K562 (cell line): ENCODE data around the gene KLHL18. TPM values are rescaled to one million over a fixed set of nuclear protein-coding genes. Genes with fewer than 3 reads are reported as not detected.

Experiments used
- ATAC-seq: fragments of 200-7000 bp; cut with Tn5 transposase; 3 replicates; pipeline ENCODE4 v1.9.1; 2020; ENCODE audit warnings: moderate library complexity
- BruUV-seq: library from RNA; stranded (reverse); fragments of 400-500 nt; replicated peaks from 2 replicates; lab custom pipeline; 2021; lab: Mats Ljungman, UMichigan
- CTCF ChIA-PET: fragments of 300-600 bp; formaldehyde crosslinking; extraction: SDS; loops from one replicate; lab custom pipeline; 2021; ENCODE audit warnings: low intra/inter-chr PET ratio; lab: Yijun Ruan, JAX
- POLR2A ChIA-PET: fragments of 300-600, 350-650 bp; sonication (Branson Sonifier 250); formaldehyde crosslinking; extraction: SDS; loops from one replicate; lab custom pipeline; 2021; ENCODE audit warnings: antibody characterized with exemption, inconsistent platforms; lab: Yijun Ruan, JAX
- DNase-seq, 4 experiments: peaks; one replicate each; pipeline versions ENCODE4 v3.0.0 to v3.0.0-alpha.2; 2011 to 2018; ENCODE audit warnings: low spot score in 3 of 4, mixed read lengths in 3 of 4; ENCODE audit errors: extremely low read depth in 1 of 4
- FAIRE-seq: peaks from 2 replicates; lab custom pipeline; 2011; peaks lifted over from hg19 to GRCh38; lab: Jason Lieb, UNC
- H2AFZ ChIP-seq: 2 replicates; pipeline ENCODE4 v1.6.0; 2011; ENCODE audit warnings: low read depth, low read length, control low read depth, inconsistent platforms
- H3K27ac ChIP-seq: fragments of 200-600 bp; 3 replicates; pipeline ENCODE4 v1.8.0; 2011; ENCODE audit warnings: low read depth, mild to moderate bottlenecking, control low read depth, inconsistent platforms, low read length, moderate library complexity, mixed read lengths; ENCODE audit errors: extremely low read depth
- H3K27me3 ChIP-seq, 2 experiments: fragments of 300-600 bp in 1 of 2; 2 replicates in 1 of 2; 3 replicates in 1 of 2; pipeline versions ENCODE4 v1.6.0 to v1.8.0; 2011; ENCODE audit warnings: inconsistent platforms in 2 of 2, low read length in 2 of 2, mild to moderate bottlenecking in 1 of 2, mixed read lengths in 1 of 2, moderate library complexity in 1 of 2; ENCODE audit not compliant: control insufficient read depth in 2 of 2, insufficient read depth in 2 of 2
- H3K36me3 ChIP-seq: fragments of 300-600 bp; 3 replicates; pipeline ENCODE4 v1.8.0; 2011; ENCODE audit warnings: mild to moderate bottlenecking, low read length, inconsistent platforms; ENCODE audit not compliant: control insufficient read depth, insufficient read depth
- H3K4me1 ChIP-seq, 2 experiments: fragments of 200-600 bp in 1 of 2; replicated peaks in 1 of 2; 2 replicates in 1 of 2; 3 replicates in 1 of 2; pipeline versions ENCODE4 v1.5.1 to v1.8.0; 2011; ENCODE audit warnings: inconsistent platforms in 2 of 2, low read length in 2 of 2, mild to moderate bottlenecking in 1 of 2, mixed read lengths in 1 of 2, moderate library complexity in 1 of 2; ENCODE audit not compliant: control insufficient read depth in 2 of 2, insufficient read depth in 2 of 2
- H3K4me2 ChIP-seq: 2 replicates; pipeline ENCODE4 v1.6.1; 2011; ENCODE audit warnings: low read length, control low read depth, inconsistent platforms, mixed read lengths; ENCODE audit not compliant: insufficient read depth
- H3K4me3 ChIP-seq: fragments of 200-600 bp; sonication (generic), shearing (Covaris generic); 2 replicates; pipeline ENCODE4 v1.5.1; 2016; ENCODE audit warnings: control low read depth, inconsistent platforms
- H3K79me2 ChIP-seq: fragments of 200-600 bp; 3 replicates; pipeline ENCODE4 v1.8.0; 2011; ENCODE audit warnings: low read length, inconsistent platforms; ENCODE audit not compliant: control insufficient read depth, insufficient read depth
- H3K9ac ChIP-seq, 2 experiments: 2 replicates each; pipeline versions ENCODE4 v1.6.0 to v1.6.1; 2011; ENCODE audit warnings: low read depth in 2 of 2, low read length in 2 of 2, control low read depth in 1 of 2, inconsistent platforms in 1 of 2, mild to moderate bottlenecking in 1 of 2, mixed read lengths in 1 of 2; ENCODE audit not compliant: insufficient read depth in 1 of 2
- H3K9me1 ChIP-seq: one replicate; pipeline ENCODE4 v1.6.0; 2011; ENCODE audit warnings: inconsistent platforms, mild to moderate bottlenecking, low read length, moderate library complexity; ENCODE audit not compliant: control insufficient read depth, insufficient read depth
- H3K9me3 ChIP-seq: replicated peaks from 2 replicates; pipeline ENCODE4 v1.5.1; 2011; ENCODE audit warnings: low read depth, low read length, inconsistent platforms; ENCODE audit not compliant: control insufficient read depth, insufficient read depth
- H4K20me1 ChIP-seq: replicated peaks from 2 replicates; pipeline ENCODE4 v1.6.1; 2011; ENCODE audit warnings: low read length, inconsistent platforms, mixed read lengths; ENCODE audit not compliant: control insufficient read depth, insufficient read depth
- SMAD3 ChIP-seq: fragments of 450-650 bp; formaldehyde crosslinking; conservative IDR thresholded peaks from 2 replicates; pipeline ENCODE4 v1.4.0; 2020; ENCODE audit warnings: mild to moderate bottlenecking
- SRSF7 ChIP-seq: fragments of 200-400 bp; formaldehyde crosslinking; optimal IDR thresholded peaks from 2 replicates; pipeline ENCODE3; 2017; ENCODE audit warnings: mild to moderate bottlenecking, low read depth, low read length
- ZSCAN29 ChIP-seq: fragments of 450-650 bp; IDR thresholded peaks from 2 replicates; pipeline ENCODE4 v1.6.1; 2017
- WGBS: fragments of 100-300 bp; shearing (Covaris generic); methylation state at CpG from one replicate; pipeline ENCODE4 v1.1.6; 2016; ENCODE audit warnings: low coverage, mixed read lengths; ENCODE audit not compliant: insufficient coverage; ENCODE audit errors: missing lambda C conversion rate; 5-methylcytosine and 5-hydroxymethylcytosine counted together
- in situ Hi-C: fragments of 300-500 bp; cut with MboI; formaldehyde crosslinking; loops from 4 replicates; pipeline ENCODE4 v1.15.0; 2018; ENCODE audit warnings: inconsistent platforms, mixed read lengths
- intact Hi-C: fragments of 100-400 bp; cut with micrococcal nuclease; formaldehyde crosslinking; loops from 2 replicates; pipeline ENCODE4 v1.14.2; 2022
- polyA plus RNA-seq, 8 experiments: library from polyadenylated mRNA; depleted of rRNA in 4 of 8; stranded (reverse) in 5 of 8; unstranded in 3 of 8; fragments of >200 nt; fragmentation: Nextera tagmentation in 2 of 8; fragmentation: Illumina TruSeq in 1 of 8; extraction: Ambion mirVana in 2 of 8; extraction: Trizol in 1 of 8; gene quantifications; 2 replicates each; pipeline versions ENCODE4 v1.2.1 to v1.2.3, GENCODE V29; 2011 to 2014; ENCODE audit warnings: inconsistent platforms in 1 of 8, missing spikeins in 1 of 8
- total RNA-seq, 7 experiments: library from RNA; depleted of rRNA in 6 of 7; stranded (reverse); fragments of >200 nt in 6 of 7; fragmentation: Illumina TruSeq in 2 of 7; extraction: Trizol in 2 of 7; gene quantifications; 2 replicates each; pipeline versions ENCODE4 v1.2.1 to v1.2.3, GENCODE V29; 2011 to 2021; ENCODE audit warnings: low replicate concordance in 1 of 7
- TF ChIP-seq, protein P1 (sequence below): fragments of 200-400 bp; formaldehyde crosslinking; IDR thresholded peaks from 2 replicates; pipeline ENCODE4 v1.6.1; 2017; ENCODE audit warnings: mild to moderate bottlenecking, low read depth, low read length, moderate library complexity

KLHL18 gene
- total and polyA plus RNA-seq, 9 of the 15 experiments (the other 6 are each of a cell fraction or from before 2014, with no cell fraction given): 26.7 to 97.5 (median 48.7) TPM

DNA sequence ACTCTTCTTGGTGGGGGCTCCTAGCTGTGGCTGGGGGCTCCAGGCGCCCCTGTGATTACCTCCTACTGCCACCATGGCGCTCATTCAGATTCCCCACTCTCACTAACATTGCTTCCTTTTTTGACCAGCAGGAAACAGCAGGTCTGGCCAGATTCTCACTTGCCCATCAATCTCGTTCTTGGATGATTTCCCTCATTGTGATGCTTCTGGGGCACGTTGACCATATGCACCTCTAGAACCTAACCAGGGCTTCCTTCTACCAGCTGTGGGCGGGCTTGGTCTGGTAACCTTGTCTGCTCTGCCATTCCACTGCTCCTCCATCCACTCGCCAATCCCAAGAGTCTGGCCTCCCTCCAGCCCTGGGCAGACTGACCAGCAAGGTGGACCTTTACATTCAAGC is 62.2 kb downstream of the KLHL18 start:
- WGBS: 91% methylated on average over 6 of the region's 6 CpGs
- H3K9ac ChIP-seq: no peak overlapping the region
- no peak for FAIRE-seq

More for the DNA sequence above, 62.2 kb downstream of the KLHL18 start:
- TF ChIP-seq, protein P1, sequence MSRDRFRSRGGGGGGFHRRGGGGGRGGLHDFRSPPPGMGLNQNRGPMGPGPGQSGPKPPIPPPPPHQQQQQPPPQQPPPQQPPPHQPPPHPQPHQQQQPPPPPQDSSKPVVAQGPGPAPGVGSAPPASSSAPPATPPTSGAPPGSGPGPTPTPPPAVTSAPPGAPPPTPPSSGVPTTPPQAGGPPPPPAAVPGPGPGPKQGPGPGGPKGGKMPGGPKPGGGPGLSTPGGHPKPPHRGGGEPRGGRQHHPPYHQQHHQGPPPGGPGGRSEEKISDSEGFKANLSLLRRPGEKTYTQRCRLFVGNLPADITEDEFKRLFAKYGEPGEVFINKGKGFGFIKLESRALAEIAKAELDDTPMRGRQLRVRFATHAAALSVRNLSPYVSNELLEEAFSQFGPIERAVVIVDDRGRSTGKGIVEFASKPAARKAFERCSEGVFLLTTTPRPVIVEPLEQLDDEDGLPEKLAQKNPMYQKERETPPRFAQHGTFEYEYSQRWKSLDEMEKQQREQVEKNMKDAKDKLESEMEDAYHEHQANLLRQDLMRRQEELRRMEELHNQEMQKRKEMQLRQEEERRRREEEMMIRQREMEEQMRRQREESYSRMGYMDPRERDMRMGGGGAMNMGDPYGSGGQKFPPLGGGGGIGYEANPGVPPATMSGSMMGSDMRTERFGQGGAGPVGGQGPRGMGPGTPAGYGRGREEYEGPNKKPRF: no peak
- no peak for TF ChIP-seq ZSCAN29
- TF ChIP-seq SMAD3 (CRISPR knock-in tag): no peak
- no peak for TF ChIP-seq SRSF7
- Histone ChIP-seq H3K36me3 (peaks cover 61% of the 10 kb centered on the region), H3K4me1 (peaks cover 18 to 24% of the 10 kb centered on the region in 2 experiments), H3K79me2 (no peaks in the 10 kb centered on the region), H3K27me3 (no peaks in the 10 kb centered on the region), H4K20me1 (peaks cover 4% of the 10 kb centered on the region; the same call in 1 of the 2 replicates), H3K27ac (no peak overlapping the region), H3K9me1 (no peaks in the 10 kb centered on the region), H3K9me3 (no peaks in the 10 kb centered on the region), H3K4me3 (no peak overlapping the region), H3K4me2 (no peak overlapping the region), H2AFZ (no peak overlapping the region)
- no TSS peak for BruUV-seq
- DNase-seq (no peak), ATAC-seq (no peak)
- ChIA-PET CTCF (no interaction called here), POLR2A (interaction anchor here (1.3 kb wide), 1 partner anchor 9 kb away, joined by 3 read pairs; no protein-coding TSS in a partner anchor)
- intact Hi-C loops: no loop called here
- in situ Hi-C loops: no loop called here
